Fibroblast of lung (primary cell): ENCODE measurements around the gene LENG8.
"Not testable (repeated sequence)": the region's sequence is repeated elsewhere in the genome, so short reads cannot be mapped to it uniquely, and the experiment has no call there.

Experiments used
- CTCF ChIP-seq, 2 donors: IDR thresholded peaks in 1 of 2; conservative IDR thresholded peaks in 1 of 2; 1 replicate in 1 of 2; 2 replicates in 1 of 2; pipeline ENCODE4 v1.5.1; 2011 to 2012; ENCODE audit warnings: low read length in 2 of 2, control low read depth in 1 of 2, inconsistent platforms in 1 of 2, low read depth in 1 of 2, mild to moderate bottlenecking in 1 of 2
- EZH2 ChIP-seq: IDR thresholded peaks from 2 replicates; pipeline ENCODE4 v1.5.1; 2012; ENCODE audit warnings: low read length, control low read depth, mild to moderate bottlenecking; ENCODE audit errors: missing control alignments

GRCh38 chr19:54507038-54507717 is 58.2 kb downstream of the LENG8 start:
- TF ChIP-seq CTCF (conservative IDR thresholded peaks at IDR 0.05 in 1 of 2, IDR thresholded peaks at IDR 0.05 in 1 of 2; ENCODE audit: low read depth in 1 of 2, low read length in 2 of 2); EZH2: not testable (repeated sequence)
